ENCODE data around the gene DBT. TPM values are rescaled to one million over a fixed set of nuclear protein-coding genes. Genes with fewer than 3 reads are reported as not detected.
"Not testable (repeated sequence)": the region's sequence is repeated elsewhere in the genome, so short reads cannot be mapped to it uniquely, and the experiment has no call there.

The DBT gene
- total and polyA plus RNA-seq, 11 donors, result 6.8 to 45.3 (median 28.7) TPM

GRCh38 chr1:100234432-100234831, 15.2 kb downstream of the DBT start:
- H3K27me3 ChIP-seq, result no peaks in the 10 kb centered on the region
- intact Hi-C loops (cut with DNase I), result no loop called here
- peaks cover 0 to 4% (median 0%) of the 10 kb centered on the region in 12 donors for H3K4me1 ChIP-seq
- DNase-seq, result no peak
- no peak overlapping the region for H3K4me3 ChIP-seq
- H3K27ac ChIP-seq, result no peak overlapping the region
- ATAC-seq, result no peak
- no peaks in the 10 kb centered on the region for H3K9me3 ChIP-seq
- H3K36me3 ChIP-seq, result peaks cover 0 to 85% (median 64%) of the 10 kb centered on the region in 9 donors
- TF ChIP-seq, protein P1, sequence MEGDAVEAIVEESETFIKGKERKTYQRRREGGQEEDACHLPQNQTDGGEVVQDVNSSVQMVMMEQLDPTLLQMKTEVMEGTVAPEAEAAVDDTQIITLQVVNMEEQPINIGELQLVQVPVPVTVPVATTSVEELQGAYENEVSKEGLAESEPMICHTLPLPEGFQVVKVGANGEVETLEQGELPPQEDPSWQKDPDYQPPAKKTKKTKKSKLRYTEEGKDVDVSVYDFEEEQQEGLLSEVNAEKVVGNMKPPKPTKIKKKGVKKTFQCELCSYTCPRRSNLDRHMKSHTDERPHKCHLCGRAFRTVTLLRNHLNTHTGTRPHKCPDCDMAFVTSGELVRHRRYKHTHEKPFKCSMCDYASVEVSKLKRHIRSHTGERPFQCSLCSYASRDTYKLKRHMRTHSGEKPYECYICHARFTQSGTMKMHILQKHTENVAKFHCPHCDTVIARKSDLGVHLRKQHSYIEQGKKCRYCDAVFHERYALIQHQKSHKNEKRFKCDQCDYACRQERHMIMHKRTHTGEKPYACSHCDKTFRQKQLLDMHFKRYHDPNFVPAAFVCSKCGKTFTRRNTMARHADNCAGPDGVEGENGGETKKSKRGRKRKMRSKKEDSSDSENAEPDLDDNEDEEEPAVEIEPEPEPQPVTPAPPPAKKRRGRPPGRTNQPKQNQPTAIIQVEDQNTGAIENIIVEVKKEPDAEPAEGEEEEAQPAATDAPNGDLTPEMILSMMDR (IDR thresholded peaks at IDR 0.05), result no peak
- TF ChIP-seq POLR2A (IDR thresholded peaks at IDR 0.05), result no peak
- WGBS, 4 donors, result 83 to 100% (median 95%) methylated on average over 1 of the region's 1 CpG

GRCh38 chr1:100233566-100233965, 16.1 kb downstream of the DBT start:
- ATAC-seq, result not testable (repeated sequence)

GRCh38 chr1:100232156-100232555, 17.5 kb downstream of the DBT start:
- ATAC-seq (no peak), DNase-seq (no peak)
- H3K27me3 ChIP-seq, result no peaks in the 10 kb centered on the region
- intact Hi-C loops (cut with DNase I), result no loop called here
- TF ChIP-seq POLR2A (IDR thresholded peaks at IDR 0.05), result no peak
- H3K36me3 ChIP-seq, result peaks cover 0 to 84% (median 73%) of the 10 kb centered on the region in 9 donors
- no peak overlapping the region for H3K27ac ChIP-seq
- H3K4me3 ChIP-seq, result no peak overlapping the region
- H3K9me3 ChIP-seq, result no peaks in the 10 kb centered on the region
- peaks cover 0 to 4% (median 0%) of the 10 kb centered on the region in 12 donors for H3K4me1 ChIP-seq
- 95 to 100% (median 99%) methylated on average over 1 of the region's 1 CpG for WGBS, 4 donors

More at GRCh38 chr1:100233566-100233965, 16.1 kb downstream of the DBT start:
- DNase-seq; H3K27ac ChIP-seq; H3K9me3 ChIP-seq; H3K27me3 ChIP-seq; H3K4me1 ChIP-seq; H3K4me3 ChIP-seq; intact Hi-C loops (cut with DNase I): not testable (repeated sequence)
- WGBS, 4 donors, result 92 to 94% (median 93%) methylated on average over 4 of the region's 4 CpGs
- peaks cover 0 to 84% (median 62%) of the 10 kb centered on the region in 9 donors for H3K36me3 ChIP-seq

DNA sequence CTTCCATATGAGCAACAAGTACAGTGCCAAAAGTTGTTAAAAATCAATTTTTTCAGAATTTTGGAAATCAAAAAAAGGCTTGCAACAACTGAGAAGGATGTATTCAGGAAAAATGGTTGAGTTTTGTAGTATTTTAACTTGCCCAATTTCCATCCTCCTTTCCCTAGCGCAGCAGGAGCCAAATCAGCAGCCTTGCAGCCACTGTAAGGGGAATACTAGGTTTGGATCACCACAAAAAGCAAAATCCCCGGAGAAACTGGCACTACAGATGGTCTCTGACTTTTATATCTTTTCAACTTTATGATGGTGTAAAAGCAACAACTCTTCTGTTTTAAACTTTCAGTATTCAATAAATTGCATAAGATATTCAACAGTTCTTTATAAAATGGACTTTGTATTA, 17.9 kb downstream of the DBT start:
- Histone ChIP-seq H3K27me3 (no peaks in the 10 kb centered on the region), H3K27ac (no peak overlapping the region), H3K4me3 (no peak overlapping the region), H3K36me3 (peaks cover 0 to 83% (median 78%) of the 10 kb centered on the region in 9 donors), H3K9me3 (no peaks in the 10 kb centered on the region), H3K4me1 (peaks cover 0 to 4% (median 0%) of the 10 kb centered on the region in 12 donors)
- ATAC-seq (no peak), DNase-seq (no peak)
- no peak for TF ChIP-seq POLR2A (IDR thresholded peaks at IDR 0.05)
- TF ChIP-seq, protein P1 (IDR thresholded peaks at IDR 0.05), result no peak
- intact Hi-C loops (cut with DNase I), result no loop called here
- WGBS, 4 donors, result 95 to 99% (median 98%) methylated on average over 2 of the region's 2 CpGs

DNA sequence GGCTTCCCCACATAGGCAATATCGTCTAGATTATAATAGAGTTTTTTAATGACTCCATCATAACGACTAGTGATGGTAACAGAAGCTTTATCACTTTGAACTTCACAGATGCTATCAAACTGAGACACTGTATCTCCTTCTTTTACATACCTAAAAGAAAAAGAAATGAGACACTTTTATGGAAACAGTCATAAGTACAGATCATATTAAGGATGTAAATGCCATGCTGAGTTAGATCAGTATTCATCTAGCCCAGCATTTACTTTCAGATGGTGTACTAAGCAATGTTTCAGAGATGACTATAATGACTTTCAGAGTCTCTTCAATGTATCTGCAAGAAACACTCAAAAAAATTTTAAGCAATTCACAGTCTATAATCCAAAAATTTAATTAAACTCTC, 18.9 kb downstream of the DBT start:
- H3K36me3 ChIP-seq, result peaks cover 0 to 88% (median 71%) of the 10 kb centered on the region in 9 donors
- ATAC-seq, result no peak
- H3K9me3 ChIP-seq, result no peaks in the 10 kb centered on the region
- no peak for DNase-seq
- intact Hi-C loops (cut with DNase I), result no loop called here
- peaks cover 0 to 4% (median 0%) of the 10 kb centered on the region in 12 donors for H3K4me1 ChIP-seq
- 85 to 93% (median 86%) methylated on average over 2 of the region's 2 CpGs for WGBS, 4 donors
- no peak overlapping the region for H3K4me3 ChIP-seq
- no peak overlapping the region for H3K27ac ChIP-seq
- TF ChIP-seq, protein P1 (IDR thresholded peaks at IDR 0.05), result no peak
- TF ChIP-seq POLR2A (IDR thresholded peaks at IDR 0.05), result no peak
- H3K27me3 ChIP-seq, result no peaks in the 10 kb centered on the region

Data from heart left ventricle (tissue), 16 donors.